ENCODE results near the gene CCDC71L.

CCDC71L gene

DNA sequence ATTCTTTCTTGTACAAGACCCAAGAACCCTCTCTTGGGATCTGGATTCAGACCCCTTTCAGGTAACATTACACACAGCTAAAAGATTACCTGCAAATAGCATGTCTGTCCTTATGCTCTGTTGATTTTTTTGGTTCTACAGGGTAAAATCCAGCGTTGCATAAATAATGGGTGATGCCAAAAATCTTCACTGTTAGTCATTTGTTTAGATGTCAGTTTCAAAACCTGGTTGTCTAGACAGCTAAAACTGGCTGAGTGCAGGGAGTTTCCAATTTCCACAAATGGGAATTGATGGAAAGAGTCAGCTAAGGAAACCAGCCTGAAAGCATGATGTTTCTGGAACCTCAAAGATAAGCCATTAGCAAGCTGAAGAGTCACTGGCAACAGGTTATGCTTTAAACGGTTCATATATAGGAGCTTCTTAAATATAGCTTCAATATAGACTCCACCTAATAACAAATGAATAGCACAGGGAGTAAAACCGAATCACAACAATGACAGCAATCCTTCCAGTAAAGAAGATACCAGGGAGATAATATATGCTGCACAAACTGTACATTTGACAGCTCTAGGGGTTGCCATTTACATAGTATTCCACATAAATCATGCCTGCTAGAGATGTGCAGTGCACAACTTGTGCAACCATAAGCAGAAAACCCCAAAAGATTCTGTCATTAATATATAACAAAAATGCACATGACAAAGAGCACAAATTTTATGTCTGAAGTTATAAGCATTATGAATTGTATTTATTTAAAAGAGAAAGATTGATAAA, 20.4 kb downstream of the CCDC71L start:
- TF ChIP-seq, protein P1, sequence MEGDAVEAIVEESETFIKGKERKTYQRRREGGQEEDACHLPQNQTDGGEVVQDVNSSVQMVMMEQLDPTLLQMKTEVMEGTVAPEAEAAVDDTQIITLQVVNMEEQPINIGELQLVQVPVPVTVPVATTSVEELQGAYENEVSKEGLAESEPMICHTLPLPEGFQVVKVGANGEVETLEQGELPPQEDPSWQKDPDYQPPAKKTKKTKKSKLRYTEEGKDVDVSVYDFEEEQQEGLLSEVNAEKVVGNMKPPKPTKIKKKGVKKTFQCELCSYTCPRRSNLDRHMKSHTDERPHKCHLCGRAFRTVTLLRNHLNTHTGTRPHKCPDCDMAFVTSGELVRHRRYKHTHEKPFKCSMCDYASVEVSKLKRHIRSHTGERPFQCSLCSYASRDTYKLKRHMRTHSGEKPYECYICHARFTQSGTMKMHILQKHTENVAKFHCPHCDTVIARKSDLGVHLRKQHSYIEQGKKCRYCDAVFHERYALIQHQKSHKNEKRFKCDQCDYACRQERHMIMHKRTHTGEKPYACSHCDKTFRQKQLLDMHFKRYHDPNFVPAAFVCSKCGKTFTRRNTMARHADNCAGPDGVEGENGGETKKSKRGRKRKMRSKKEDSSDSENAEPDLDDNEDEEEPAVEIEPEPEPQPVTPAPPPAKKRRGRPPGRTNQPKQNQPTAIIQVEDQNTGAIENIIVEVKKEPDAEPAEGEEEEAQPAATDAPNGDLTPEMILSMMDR (conservative IDR thresholded peaks at IDR 0.05): no peak
- no peak for TF ChIP-seq ZFX (IDR thresholded peaks at IDR 0.05)
- H3K27ac ChIP-seq: no peak overlapping the region

DNA sequence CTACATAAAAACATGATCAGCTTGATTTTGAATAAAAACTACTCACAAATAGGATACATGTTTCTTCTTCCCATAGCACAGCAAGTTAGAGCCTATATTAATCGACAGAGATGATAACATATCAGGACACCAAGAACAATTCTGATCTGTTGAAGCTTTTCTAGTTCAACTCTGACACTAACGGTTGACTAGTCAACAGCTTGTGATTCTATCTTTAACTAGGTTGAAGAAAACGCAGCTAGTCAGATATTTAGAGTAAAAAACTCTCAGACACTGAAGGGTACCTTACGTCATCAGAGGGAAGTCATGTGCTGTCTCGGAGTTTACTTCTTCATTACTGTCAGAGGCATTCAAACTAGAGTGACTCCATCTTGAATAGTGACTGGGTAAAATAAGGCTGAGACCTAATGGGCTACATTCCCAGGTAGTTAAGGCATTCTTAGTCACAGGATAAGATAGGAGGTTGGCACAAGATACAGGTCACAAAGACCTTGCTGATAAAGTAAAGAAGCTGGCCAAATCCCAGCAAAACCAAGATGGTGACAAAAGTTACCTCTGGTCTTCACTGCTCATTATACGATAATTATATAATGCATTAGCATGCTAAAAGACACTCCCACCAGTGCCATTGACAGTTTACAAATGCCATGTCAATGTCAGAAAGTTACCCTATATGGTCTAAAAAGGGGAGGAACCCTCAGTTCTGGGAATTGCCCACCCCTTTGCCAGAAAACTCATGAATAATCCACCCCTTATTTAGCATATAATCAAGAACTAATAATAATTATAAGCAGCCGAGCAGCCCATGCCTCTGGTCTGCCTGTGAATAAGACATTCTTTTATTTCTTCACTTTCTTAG, 21.3 kb downstream of the CCDC71L start:
- TF ChIP-seq, protein P1 (conservative IDR thresholded peaks at IDR 0.05): no peak
- no peak for TF ChIP-seq ZFX (IDR thresholded peaks at IDR 0.05)
- no peak overlapping the region for H3K27ac ChIP-seq

DNA sequence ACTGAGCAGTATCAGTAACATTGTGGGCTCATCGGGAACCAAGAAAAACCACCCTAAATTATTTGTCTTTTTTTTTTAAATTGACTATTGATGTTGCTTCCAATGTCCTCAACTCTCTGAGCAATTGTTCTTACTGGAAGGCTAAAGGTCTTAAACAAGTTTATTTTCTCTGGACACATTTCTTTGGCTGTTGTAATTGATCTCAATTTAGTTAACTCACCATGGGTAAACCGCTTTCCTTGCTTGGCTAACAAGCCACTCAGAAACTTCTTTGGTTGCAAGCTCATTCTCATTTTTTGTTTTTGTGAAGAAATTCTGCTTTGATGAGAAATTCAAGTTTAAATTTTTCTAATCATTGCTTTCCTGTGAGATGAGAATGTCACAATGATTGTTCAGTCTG, 25.5 kb downstream of the CCDC71L start:
- TF ChIP-seq, protein P1 (conservative IDR thresholded peaks at IDR 0.05): no peak
- TF ChIP-seq ZFX (IDR thresholded peaks at IDR 0.05): no peak
- no peak overlapping the region for H3K27ac ChIP-seq

DNA sequence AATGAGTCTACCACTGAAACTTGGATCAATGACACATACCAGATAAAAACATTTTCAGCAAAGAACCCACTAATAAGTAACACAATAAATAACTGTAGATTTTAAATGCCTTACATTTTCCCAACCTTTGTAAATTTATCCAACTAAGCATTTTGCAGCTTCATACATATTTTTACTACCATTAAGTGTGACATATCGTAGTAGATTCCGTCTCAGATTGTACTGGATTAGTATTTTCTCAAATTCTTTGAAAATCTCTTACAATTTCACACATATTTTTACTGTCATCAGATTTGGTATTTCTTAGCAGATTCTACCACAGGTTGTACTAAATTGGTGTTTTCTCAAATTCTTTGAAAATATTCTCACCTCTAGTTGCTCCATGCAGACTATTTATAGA, 26.0 kb downstream of the CCDC71L start:
- TF ChIP-seq, protein P1 (conservative IDR thresholded peaks at IDR 0.05): no peak
- no peak for TF ChIP-seq ZFX (IDR thresholded peaks at IDR 0.05)
- H3K27ac ChIP-seq: no peak overlapping the region

DNA sequence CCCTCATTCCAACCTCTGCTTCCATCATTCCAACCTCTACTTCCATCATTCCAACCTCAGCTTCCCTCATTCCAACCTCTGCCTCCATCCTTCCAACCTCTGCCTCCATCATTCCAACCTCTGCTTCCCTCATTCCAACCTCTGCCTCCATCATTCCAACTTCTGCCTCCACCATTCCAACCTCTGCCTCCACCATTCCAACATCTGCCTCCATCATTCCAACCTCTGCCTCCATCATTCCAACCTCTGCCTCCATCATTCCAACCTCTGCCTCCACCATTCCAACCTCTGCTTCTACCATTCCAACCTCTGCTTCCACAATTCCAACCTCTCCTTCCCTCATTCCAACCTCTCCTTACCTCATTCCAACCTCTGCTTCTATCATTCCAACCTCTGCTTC, 30.3 kb downstream of the CCDC71L start:
- no peak overlapping the region for H3K27ac ChIP-seq

DNA sequence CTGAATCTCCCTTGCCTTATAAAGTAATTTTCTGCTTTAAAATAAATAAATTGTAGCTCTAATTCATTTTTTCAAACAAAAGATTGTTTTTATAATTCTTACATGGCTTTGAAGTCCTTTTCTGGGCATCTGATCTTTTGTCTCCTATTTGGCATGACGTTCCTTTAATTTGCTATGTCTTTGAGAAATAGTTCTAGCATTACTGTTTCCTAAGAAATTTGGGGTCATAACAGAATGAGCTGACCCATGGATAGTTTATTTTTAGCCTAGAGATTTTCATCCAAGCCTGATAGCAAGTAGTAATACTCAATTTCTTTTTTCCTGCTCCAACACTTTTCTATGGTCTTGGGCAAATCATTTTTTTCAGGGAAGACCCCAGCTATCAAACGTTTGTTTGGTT, 31.4 kb downstream of the CCDC71L start:
- TF ChIP-seq ZFX (IDR thresholded peaks at IDR 0.05): no peak
- TF ChIP-seq, protein P1 (conservative IDR thresholded peaks at IDR 0.05): no peak
- H3K27ac ChIP-seq: no peak overlapping the region

More for the DNA sequence above, 30.3 kb downstream of the CCDC71L start:
- TF ChIP-seq, protein P1 (conservative IDR thresholded peaks at IDR 0.05): no peak
- TF ChIP-seq ZFX (IDR thresholded peaks at IDR 0.05): no peak
